Right cardiac atrium (tissue), 5 donors: Measurements from ENCODE around the gene TMEM252. TPM values are rescaled to one million over a fixed set of nuclear protein-coding genes. Genes with fewer than 3 reads are reported as not detected.

ENCODE experiments used
- ATAC-seq, 2 donors: fragments of 200-7000 bp; cut with Tn5 transposase; one replicate each; pipeline versions ENCODE4 v1.8.0 to v1.9.1; 2020; ENCODE audit warnings: moderate library complexity in 2 of 2, mild to moderate bottlenecking in 1 of 2
- DNase-seq, 3 donors: peaks; one replicate each; pipeline ENCODE4 v3.0.0-alpha.2; 2020
- H3K27ac ChIP-seq: one replicate; pipeline ENCODE4 v1.5.1; 2013; ENCODE audit warnings: mild to moderate bottlenecking, low read length, control low read depth, moderate library complexity
- H3K27me3 ChIP-seq: one replicate; pipeline ENCODE4 v1.6.1; 2013; ENCODE audit not compliant: control insufficient read depth, insufficient read depth
- H3K4me1 ChIP-seq: one replicate; pipeline ENCODE4 v1.6.1; 2013; ENCODE audit warnings: low read length; ENCODE audit not compliant: control insufficient read depth, insufficient read depth
- H3K4me3 ChIP-seq: one replicate; pipeline ENCODE4 v1.5.1; 2013; ENCODE audit warnings: low read length, control low read depth
- H3K9me3 ChIP-seq: one replicate; pipeline ENCODE4 v1.6.1; 2013; ENCODE audit warnings: low read length; ENCODE audit not compliant: control insufficient read depth
- WGBS: extraction: QIAGEN DNeasy Blood & Tissue Kit; methylation state at CpG from one replicate; pipeline ENCODE4 v1.1.7; 2013; 5-methylcytosine and 5-hydroxymethylcytosine counted together
- intact Hi-C, 4 donors: fragments of 100-400 bp; cut with DNase I; formaldehyde crosslinking; loops; one replicate each; pipeline versions ENCODE4 v1.11.0 to v1.14.0; 2022 to 2023
- polyA plus RNA-seq: library from polyadenylated mRNA; stranded (reverse); fragments of 200-250 nt; gene quantifications from one replicate; pipeline ENCODE4 v1.2.3, GENCODE V29; 2013
- total RNA-seq, 4 donors: library from RNA; stranded (reverse); fragmentation: NEBNext Ultra II Directional; extraction: Animal tissue kit (Norgen Biotek cat#: 25700); gene quantifications; one replicate each; pipeline ENCODE4 v1.2.1, GENCODE V29; 2021
- donor health status: healthy with polysubstance abuse.
- donor health status: DM: no; HTN: yes; CAD: no.
- donor health status: DM: no; HTN: no; CAD: no.
- donor health status: DM: no; HTN: yes; CAD: no; lungs with severe emphysema.
- donor health status: DM: yes; HTN: yes; CAD: no.

The TMEM252 gene
- total and polyA plus RNA-seq, 5 donors: 0.16 TPM; not detected in 4

DNA sequence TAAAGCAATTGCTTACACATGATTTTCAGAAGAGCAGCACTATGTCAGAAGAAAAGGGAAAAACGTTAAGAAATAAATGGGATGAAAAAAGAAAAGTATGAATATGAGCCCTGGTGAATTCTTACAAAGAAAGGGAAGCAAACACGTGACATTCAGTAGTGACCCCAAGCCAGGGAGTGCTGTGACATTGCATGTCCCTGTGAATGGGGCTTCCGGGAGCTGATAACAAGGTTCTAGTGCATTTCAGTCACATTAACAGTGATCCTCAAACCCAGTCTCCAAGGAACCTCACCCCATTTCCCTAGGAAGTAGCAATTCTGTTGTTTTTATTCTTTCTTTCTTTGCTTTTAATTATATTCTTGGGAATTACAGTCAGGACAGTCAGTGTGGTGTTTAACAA lies 27.3 kb downstream of the TMEM252 start:
- Histone ChIP-seq H3K4me1 (peaks cover 4% of the 10 kb centered on the region), H3K4me3 (no peak overlapping the region), H3K9me3 (no peaks in the 10 kb centered on the region), H3K27me3 (no peaks in the 10 kb centered on the region), H3K27ac (peak overlapping the region; percentile 42)
- no peak for DNase-seq
- intact Hi-C loops: no loop called here
- ATAC-seq: peak; percentile 48 to 59
- 44% methylated on average over 3 of the region's 3 CpGs for WGBS

DNA sequence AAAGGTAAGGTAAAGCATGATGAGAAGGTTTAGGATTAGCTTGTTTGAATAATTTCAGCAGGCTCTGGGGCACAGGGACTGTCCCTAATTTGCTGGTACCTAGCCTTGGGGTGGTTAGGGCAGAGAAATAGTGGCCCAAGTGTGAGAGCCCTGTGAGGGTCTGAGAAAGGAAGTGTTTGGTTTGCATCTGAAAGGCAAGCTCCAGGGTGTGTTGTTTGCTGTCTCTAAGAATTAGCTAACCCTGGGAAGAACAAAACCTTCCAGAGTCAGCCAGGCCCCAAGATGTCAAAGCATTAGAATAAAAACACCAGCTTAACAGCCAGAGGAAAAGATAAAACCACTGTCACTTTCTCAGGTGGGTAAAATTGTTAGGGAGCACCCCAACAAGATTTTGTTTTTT lies 31.0 kb downstream of the TMEM252 start:
- intact Hi-C loops: no loop called here
- Histone ChIP-seq H3K4me1 (peaks cover 5% of the 10 kb centered on the region), H3K4me3 (no peak overlapping the region), H3K9me3 (no peaks in the 10 kb centered on the region), H3K27ac (peak overlapping the region; percentile 12), H3K27me3 (no peaks in the 10 kb centered on the region)
- DNase-seq (no peak), ATAC-seq (no peak)

DNA sequence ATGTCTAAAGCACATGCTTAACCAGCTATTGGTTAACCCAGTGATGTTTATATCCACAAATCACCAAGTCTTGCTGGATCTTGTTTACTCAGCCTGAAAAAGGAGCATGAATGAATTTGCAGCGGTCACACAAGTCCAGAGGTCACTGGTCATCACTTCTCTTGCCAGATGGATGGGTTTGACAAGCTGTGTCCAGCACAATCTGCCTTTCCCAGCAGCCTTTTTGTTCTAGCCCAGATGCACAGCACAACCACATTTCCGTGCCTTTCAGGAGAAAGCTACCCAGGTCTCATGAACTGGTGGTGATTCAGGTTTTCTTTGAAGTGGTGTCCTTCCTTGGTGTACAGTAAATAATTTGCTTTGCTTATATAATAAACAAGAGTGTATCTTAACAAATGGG lies 32.1 kb downstream of the TMEM252 start:
- H3K9me3 ChIP-seq: no peaks in the 10 kb centered on the region
- ATAC-seq: no peak
- peaks cover 5% of the 10 kb centered on the region for H3K4me1 ChIP-seq
- no peak for DNase-seq
- no peaks in the 10 kb centered on the region for H3K27me3 ChIP-seq
- WGBS: 66% methylated on average over 2 of the region's 2 CpGs
- intact Hi-C loops: no loop called here
- no peak overlapping the region for H3K4me3 ChIP-seq
- no peak overlapping the region for H3K27ac ChIP-seq

DNA sequence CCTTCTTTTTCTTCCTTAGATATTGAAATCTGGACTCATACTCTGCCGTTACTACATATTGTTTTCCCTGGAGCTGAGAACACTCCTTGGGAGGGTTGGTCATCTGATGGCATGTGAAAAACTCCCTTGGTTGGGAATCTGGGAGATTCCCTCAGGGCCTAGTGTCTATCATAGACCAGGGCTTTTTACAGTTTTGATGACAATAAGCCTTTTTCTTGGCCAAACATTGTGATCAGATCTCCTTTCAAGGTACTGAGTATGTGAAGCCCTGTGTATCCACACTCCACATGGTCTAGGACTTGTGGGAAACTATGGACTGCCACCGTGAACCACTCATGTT lies 32.9 kb downstream of the TMEM252 start:
- peak overlapping the region; percentile 64 for H3K27ac ChIP-seq
- WGBS: 53% methylated on average over 2 of the region's 2 CpGs
- H3K4me1 ChIP-seq: peaks cover 5% of the 10 kb centered on the region
- ATAC-seq: peak in 1 of 2 donors; percentile 10
- H3K4me3 ChIP-seq: no peak overlapping the region
- no peaks in the 10 kb centered on the region for H3K9me3 ChIP-seq
- DNase-seq: no peak
- intact Hi-C loops: no loop called here
- no peaks in the 10 kb centered on the region for H3K27me3 ChIP-seq

DNA sequence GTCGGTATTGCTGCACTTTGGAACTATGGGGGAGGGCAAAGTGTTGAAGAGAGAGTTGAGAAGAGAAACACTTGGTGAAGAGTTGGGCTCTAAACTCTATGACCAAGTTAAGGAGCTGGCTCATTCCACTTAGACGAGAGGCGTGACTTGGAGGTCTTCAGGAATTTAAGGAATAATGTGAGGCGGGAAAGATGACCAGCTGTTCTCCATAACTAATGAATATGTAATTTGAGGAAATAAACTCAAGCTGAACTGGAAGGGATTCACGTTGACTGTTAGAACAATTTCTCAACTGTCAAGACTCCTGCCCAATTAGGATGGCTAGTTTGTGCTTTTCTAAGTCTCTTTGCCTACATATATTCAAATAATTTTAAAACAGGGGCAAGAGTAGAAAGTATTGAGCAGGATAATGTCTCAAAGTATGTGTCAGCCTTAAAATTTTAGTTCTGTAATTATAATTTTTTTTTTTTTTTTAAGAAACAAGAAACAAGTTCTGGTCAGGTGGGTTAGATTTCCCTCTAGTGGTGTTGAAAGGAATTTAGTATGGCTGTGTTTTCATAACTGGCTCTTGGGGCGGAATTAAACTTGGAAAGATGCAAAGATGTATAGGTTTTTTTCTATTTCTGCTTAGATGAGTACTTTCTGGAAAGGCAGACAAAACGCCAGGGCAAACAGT lies 33.4 kb downstream of the TMEM252 start:
- Histone ChIP-seq H3K27me3 (no peaks in the 10 kb centered on the region), H3K9me3 (no peaks in the 10 kb centered on the region), H3K27ac (no peak overlapping the region), H3K4me1 (peaks cover 5% of the 10 kb centered on the region), H3K4me3 (no peak overlapping the region)
- DNase-seq: no peak
- WGBS: 32% methylated on average over 7 of the region's 7 CpGs
- ATAC-seq: peak; percentile 60 to 82
- intact Hi-C loops: no loop called here

DNA sequence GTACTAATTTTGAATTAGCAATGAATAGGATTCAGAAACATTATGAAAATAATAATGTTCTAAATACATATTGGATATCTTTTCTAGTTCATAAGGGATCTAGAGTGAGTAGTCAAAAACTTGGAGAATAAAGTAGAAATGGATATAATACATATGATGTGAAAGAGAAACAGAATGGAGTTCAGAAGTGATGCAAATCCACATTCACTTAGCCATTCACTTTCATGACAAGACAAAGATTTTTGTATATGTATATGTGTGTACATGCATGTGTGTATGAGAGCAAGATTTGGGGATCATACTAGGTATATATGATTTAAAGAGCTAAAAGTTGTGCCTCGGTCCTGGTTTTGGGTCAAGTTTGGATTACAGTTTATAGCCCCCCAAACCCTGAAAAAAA lies 34.1 kb downstream of the TMEM252 start:
- no peaks in the 10 kb centered on the region for H3K9me3 ChIP-seq
- intact Hi-C loops: no loop called here
- H3K4me3 ChIP-seq: no peak overlapping the region
- no peaks in the 10 kb centered on the region for H3K27me3 ChIP-seq
- no peak overlapping the region for H3K27ac ChIP-seq
- ATAC-seq (no peak), DNase-seq (no peak)
- WGBS: 83% methylated on average over 1 of the region's 1 CpG
- peaks cover 5% of the 10 kb centered on the region for H3K4me1 ChIP-seq

DNA sequence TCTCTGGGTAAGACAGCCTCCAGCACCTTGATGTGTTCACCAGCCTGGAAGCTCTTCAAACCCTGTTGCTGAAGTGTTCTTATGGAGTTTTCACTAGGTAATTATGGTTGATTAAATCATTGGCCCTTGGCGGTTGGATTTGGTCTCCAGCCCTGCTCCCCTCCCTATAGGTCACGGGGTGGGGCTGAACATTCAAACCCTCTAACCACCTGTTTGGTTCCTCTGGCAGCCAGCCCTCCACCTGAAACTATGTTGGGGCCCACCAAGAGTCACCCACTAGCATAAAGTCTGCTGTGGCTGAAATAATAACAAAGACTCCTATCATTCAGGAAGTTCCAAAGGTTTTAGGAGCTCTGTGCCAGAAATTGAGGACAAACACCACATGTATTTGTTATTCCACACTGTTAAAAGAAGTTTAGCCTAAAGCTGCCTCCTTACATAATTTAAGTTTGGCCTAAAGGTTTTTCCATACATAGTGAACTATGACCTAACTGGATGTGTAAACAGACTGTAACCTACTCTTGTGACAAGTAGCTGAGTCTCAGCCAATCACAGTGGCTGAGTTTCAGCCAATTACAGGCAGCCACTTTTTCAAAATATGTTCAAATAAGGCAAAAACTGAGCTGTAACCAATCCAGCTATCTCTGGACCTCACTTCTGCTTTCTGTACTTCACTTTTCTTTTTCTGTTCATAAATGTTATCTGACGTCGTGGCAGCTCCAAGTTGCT lies 34.8 kb downstream of the TMEM252 start:
- intact Hi-C loops: no loop called here
- Histone ChIP-seq H3K4me3 (no peak overlapping the region), H3K4me1 (peaks cover 5% of the 10 kb centered on the region), H3K27me3 (no peaks in the 10 kb centered on the region), H3K9me3 (no peaks in the 10 kb centered on the region), H3K27ac (peak overlapping the region; percentile 61)
- peak in 1 of 3 donors; percentile 61 for DNase-seq
- ATAC-seq: peak; percentile 22 to 41
- 55% methylated on average over 4 of the region's 4 CpGs for WGBS

DNA sequence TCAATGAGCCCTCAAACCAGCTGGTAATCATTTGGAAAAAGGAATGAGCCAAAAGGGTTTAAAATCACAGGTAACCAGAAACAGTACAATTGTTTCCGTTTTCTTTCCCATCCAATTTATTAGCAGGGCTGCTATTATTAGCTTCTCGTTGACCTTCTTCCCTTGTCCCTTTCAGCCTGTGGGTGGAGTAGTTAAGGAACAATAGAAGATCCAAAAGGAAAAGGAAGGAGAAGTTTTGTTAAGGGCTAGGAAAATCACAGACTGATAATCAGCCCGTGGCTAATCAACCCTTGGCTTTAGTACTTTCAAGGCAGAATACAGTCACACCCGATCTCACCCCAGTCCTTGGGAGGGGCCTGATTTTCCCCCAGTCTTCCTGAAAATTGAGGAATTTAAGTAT lies 38.4 kb downstream of the TMEM252 start:
- H3K27ac ChIP-seq: peak overlapping the region; percentile 80
- peak in 1 of 2 donors; percentile 64 for ATAC-seq
- H3K27me3 ChIP-seq: no peaks in the 10 kb centered on the region
- intact Hi-C loops: no loop called here
- H3K4me1 ChIP-seq: peaks cover 13% of the 10 kb centered on the region
- no peak overlapping the region for H3K4me3 ChIP-seq
- no peaks in the 10 kb centered on the region for H3K9me3 ChIP-seq
- DNase-seq: no peak
- WGBS: 32% methylated on average over 4 of the region's 4 CpGs

DNA sequence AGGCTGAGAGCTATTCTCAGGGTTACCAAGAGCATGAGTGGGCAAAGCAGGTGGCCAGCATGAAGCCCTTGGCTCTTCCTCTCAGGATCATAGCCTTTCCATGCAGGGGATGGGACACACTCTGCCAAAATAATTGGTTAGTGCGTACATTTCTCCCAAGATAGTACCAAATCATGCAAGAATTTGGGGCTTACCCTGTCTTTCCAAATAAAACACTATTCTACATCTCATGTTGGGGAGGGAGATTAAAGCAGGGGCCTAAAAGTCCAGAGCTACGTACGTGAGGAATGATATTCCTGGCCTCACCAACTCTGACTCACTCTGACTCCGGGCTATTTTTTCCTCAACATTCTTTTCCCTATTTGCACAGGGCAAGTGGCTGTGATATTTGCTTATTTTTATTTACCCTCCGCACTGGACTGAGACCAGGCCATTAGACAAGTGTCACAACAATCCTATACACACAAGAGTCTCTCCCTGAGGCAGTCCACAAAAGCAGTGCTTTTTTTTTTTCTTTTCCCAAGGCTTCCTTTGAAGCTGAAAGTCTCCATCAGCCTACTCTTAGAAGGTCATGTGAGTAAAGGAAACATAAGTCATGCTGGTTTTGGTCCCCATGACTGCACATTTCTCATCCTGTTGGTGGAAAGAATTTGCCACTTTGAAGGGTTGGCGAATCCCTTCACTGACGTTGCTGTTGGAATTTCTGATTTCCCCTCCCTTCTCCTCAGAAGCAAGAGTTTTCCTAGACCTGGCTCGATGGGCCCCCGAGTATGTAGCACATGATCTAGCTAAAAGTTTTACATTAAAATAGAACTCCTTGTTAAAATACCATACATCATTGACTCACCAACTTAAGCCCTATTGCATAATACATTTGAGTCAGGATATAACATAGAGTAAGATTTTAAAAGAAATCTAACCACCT lies 40.0 kb downstream of the TMEM252 start:
- WGBS: 61% methylated on average over 9 of the region's 9 CpGs
- ATAC-seq (peak; percentile 73 to 76), DNase-seq (no peak)
- Histone ChIP-seq H3K4me1 (peaks cover 16% of the 10 kb centered on the region), H3K9me3 (no peaks in the 10 kb centered on the region), H3K27me3 (no peaks in the 10 kb centered on the region), H3K27ac (peak overlapping the region; percentile 100), H3K4me3 (no peak overlapping the region)
- intact Hi-C loops: no loop called here

DNA sequence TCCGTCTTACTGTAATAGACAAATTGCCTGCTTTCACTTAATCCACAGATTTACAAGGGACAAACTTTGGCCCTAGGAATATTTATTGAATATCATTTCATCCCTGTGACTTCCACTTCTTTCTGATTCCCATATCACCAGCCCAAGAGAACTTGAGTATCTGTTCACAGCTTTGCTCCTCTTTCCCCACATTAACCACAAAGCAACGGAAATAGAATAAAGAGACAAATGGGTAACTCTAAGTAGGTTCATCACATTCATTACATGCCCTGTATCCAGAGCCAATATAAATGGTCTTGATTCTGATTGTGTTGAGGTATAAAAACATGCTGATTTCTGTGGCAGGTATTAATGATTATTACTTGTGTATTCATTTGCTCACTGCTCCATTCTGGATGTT lies 41.9 kb downstream of the TMEM252 start:
- Histone ChIP-seq H3K9me3 (no peaks in the 10 kb centered on the region), H3K4me1 (peaks cover 15% of the 10 kb centered on the region), H3K27me3 (no peaks in the 10 kb centered on the region), H3K27ac (peak overlapping the region; percentile 41), H3K4me3 (no peak overlapping the region)
- 91% methylated on average over 2 of the region's 2 CpGs for WGBS
- intact Hi-C loops: no loop called here
- ATAC-seq (no peak), DNase-seq (no peak)

DNA sequence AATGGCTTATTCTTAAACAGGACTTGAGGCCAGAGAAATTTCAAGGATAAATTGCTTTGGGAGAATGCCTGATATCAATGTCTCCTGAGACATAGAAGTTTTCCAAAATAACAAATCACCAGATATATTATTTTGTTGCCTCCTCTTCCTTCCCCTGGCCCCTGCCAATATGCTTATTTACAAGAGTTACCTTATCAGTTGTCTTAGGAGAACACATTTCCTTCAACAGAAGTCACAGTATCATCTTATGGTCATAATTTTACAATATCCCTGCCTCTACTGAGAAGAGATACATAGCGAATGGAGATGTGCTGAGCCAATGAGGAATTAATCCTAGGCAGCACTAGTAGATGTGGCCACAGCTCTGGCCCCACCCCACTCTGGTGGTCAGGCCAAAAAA lies 43.1 kb downstream of the TMEM252 start:
- no peak for DNase-seq
- no peak for ATAC-seq
- WGBS: 54% methylated on average over 1 of the region's 1 CpG
- Histone ChIP-seq H3K4me1 (peaks cover 17% of the 10 kb centered on the region), H3K9me3 (no peaks in the 10 kb centered on the region), H3K27me3 (no peaks in the 10 kb centered on the region), H3K27ac (peak overlapping the region; percentile 24), H3K4me3 (no peak overlapping the region)
- intact Hi-C loops: no loop called here
